Activated T-helper 1 cell treated with anti-CD3 and anti-CD28 coated beads, Interleukin-12 subunit alpha, Interleukin-12 subunit beta, Interleukin-2, Interleukin-4 antibody, amounts not matched to agents 30 ng/mL and 10 ng/mL and 1 ng/mL, durations not matched to agents 14 hours and 24 hours and 36 hours (primary cell): ENCODE results near the gene POTEH. TPM values are rescaled to one million over a fixed set of nuclear protein-coding genes. Genes with fewer than 3 reads are reported as not detected.
"Not testable (repeated sequence)": the region's sequence is repeated elsewhere in the genome, so short reads cannot be mapped to it uniquely, and the experiment has no call there.

Source experiments
- DNase-seq: peaks from one replicate; pipeline ENCODE4 v3.0.0; 2021; ENCODE audit warnings: low spot score
- H3K27ac Mint-ChIP-seq: one replicate; pipeline ENCODE4 v1.8.0; 2021; ENCODE audit warnings: mild to moderate bottlenecking, mixed read lengths
- H3K27me3 Mint-ChIP-seq: one replicate; pipeline ENCODE4 v1.8.0; 2022; ENCODE audit warnings: mild to moderate bottlenecking, moderate library complexity, mixed read lengths; ENCODE audit not compliant: insufficient read depth
- H3K36me3 Mint-ChIP-seq: one replicate; pipeline ENCODE4 v1.8.0; 2021; ENCODE audit warnings: low read depth, mixed read lengths
- H3K4me1 Mint-ChIP-seq: one replicate; pipeline ENCODE4 v1.8.0; 2021; ENCODE audit warnings: low read depth, mixed read lengths
- H3K4me3 Mint-ChIP-seq: one replicate; pipeline ENCODE4 v1.8.0; 2021; ENCODE audit warnings: mild to moderate bottlenecking, moderate library complexity, mixed read lengths
- H3K9me3 Mint-ChIP-seq: one replicate; pipeline ENCODE4 v1.8.0; 2021; ENCODE audit warnings: mixed read lengths
- intact Hi-C: fragments of 100-400 bp; cut with micrococcal nuclease; formaldehyde crosslinking; loops from one replicate; pipeline ENCODE4 v1.15.1; 2024
- total RNA-seq: library from RNA; stranded (reverse); gene quantifications from 2 replicates; pipeline ENCODE4 v1.2.3, GENCODE V29; 2022

POTEH gene
- not detected in 2 replicates for total RNA-seq

- H3K9me3 Mint-ChIP-seq, H3K36me3 Mint-ChIP-seq, H3K4me3 Mint-ChIP-seq, H3K27ac Mint-ChIP-seq, intact Hi-C loops, DNase-seq, H3K27me3 Mint-ChIP-seq, H3K4me1 Mint-ChIP-seq: not testable (repeated sequence)
Observed at GRCh38 chr22:15689749-15690125, at the start of gene POTEH. Gene POTEH, plus strand, starts transcription at chr22:15690026. Its CDS starts 52 bp downstream, at chr22:15690078.

GRCh38 chr22:15642288-15642861, 47.5 kb upstream of the POTEH start:
- H3K36me3 Mint-ChIP-seq, H3K4me3 Mint-ChIP-seq, intact Hi-C loops, H3K4me1 Mint-ChIP-seq, H3K27ac Mint-ChIP-seq, DNase-seq, H3K27me3 Mint-ChIP-seq, H3K9me3 Mint-ChIP-seq: not testable (repeated sequence)

GRCh38 chr22:15651954-15652353, 37.9 kb upstream of the POTEH start:
- not testable (repeated sequence) for H3K27me3 Mint-ChIP-seq, H3K36me3 Mint-ChIP-seq

GRCh38 chr22:15652738-15653137, 37.1 kb upstream of the POTEH start:
- H3K27ac Mint-ChIP-seq, H3K36me3 Mint-ChIP-seq, H3K4me3 Mint-ChIP-seq, H3K27me3 Mint-ChIP-seq, intact Hi-C loops, H3K4me1 Mint-ChIP-seq, H3K9me3 Mint-ChIP-seq, DNase-seq: not testable (repeated sequence)

More at GRCh38 chr22:15651954-15652353, 37.9 kb upstream of the POTEH start:
- H3K4me3 Mint-ChIP-seq, H3K4me1 Mint-ChIP-seq, H3K9me3 Mint-ChIP-seq, H3K27ac Mint-ChIP-seq, DNase-seq, intact Hi-C loops: not testable (repeated sequence)

- H3K36me3 Mint-ChIP-seq, H3K9me3 Mint-ChIP-seq, DNase-seq, intact Hi-C loops, H3K27me3 Mint-ChIP-seq, H3K4me3 Mint-ChIP-seq, H3K27ac Mint-ChIP-seq, H3K4me1 Mint-ChIP-seq: not testable (repeated sequence)
Observed at GRCh38 chr22:15653241-15653640, 36.6 kb upstream of the POTEH start.

- H3K27me3 Mint-ChIP-seq = not testable (repeated sequence)
Observed at GRCh38 chr22:15661102-15661501, 28.7 kb upstream of the POTEH start.

GRCh38 chr22:15664682-15665081, 25.1 kb upstream of the POTEH start:
- H3K9me3 Mint-ChIP-seq, H3K4me1 Mint-ChIP-seq, DNase-seq, H3K36me3 Mint-ChIP-seq, H3K4me3 Mint-ChIP-seq, H3K27me3 Mint-ChIP-seq, H3K27ac Mint-ChIP-seq, intact Hi-C loops: not testable (repeated sequence)

More at GRCh38 chr22:15661102-15661501, 28.7 kb upstream of the POTEH start:
- H3K36me3 Mint-ChIP-seq, DNase-seq, H3K27ac Mint-ChIP-seq, H3K4me3 Mint-ChIP-seq, H3K4me1 Mint-ChIP-seq, H3K9me3 Mint-ChIP-seq, intact Hi-C loops: not testable (repeated sequence)

GRCh38 chr22:15665478-15665877, 24.3 kb upstream of the POTEH start:
- H3K36me3 Mint-ChIP-seq, H3K9me3 Mint-ChIP-seq, H3K27me3 Mint-ChIP-seq, H3K4me3 Mint-ChIP-seq, H3K4me1 Mint-ChIP-seq, intact Hi-C loops, H3K27ac Mint-ChIP-seq, DNase-seq: not testable (repeated sequence)

GRCh38 chr22:15669430-15669829, 20.4 kb upstream of the POTEH start:
- H3K27ac Mint-ChIP-seq, H3K4me1 Mint-ChIP-seq, intact Hi-C loops, DNase-seq, H3K9me3 Mint-ChIP-seq, H3K36me3 Mint-ChIP-seq, H3K27me3 Mint-ChIP-seq, H3K4me3 Mint-ChIP-seq: not testable (repeated sequence)

- H3K4me1 Mint-ChIP-seq, H3K36me3 Mint-ChIP-seq, intact Hi-C loops, DNase-seq, H3K27me3 Mint-ChIP-seq, H3K27ac Mint-ChIP-seq, H3K9me3 Mint-ChIP-seq, H3K4me3 Mint-ChIP-seq: not testable (repeated sequence)
Observed at GRCh38 chr22:15679702-15680101, 10.1 kb upstream of the POTEH start.

GRCh38 chr22:15684115-15684514, 5.7 kb upstream of the POTEH start:
- H3K27ac Mint-ChIP-seq, DNase-seq, intact Hi-C loops, H3K27me3 Mint-ChIP-seq, H3K4me3 Mint-ChIP-seq, H3K9me3 Mint-ChIP-seq, H3K36me3 Mint-ChIP-seq, H3K4me1 Mint-ChIP-seq: not testable (repeated sequence)

GRCh38 chr22:15684695-15685094, 5.1 kb upstream of the POTEH start:
- H3K36me3 Mint-ChIP-seq, H3K27ac Mint-ChIP-seq, H3K4me3 Mint-ChIP-seq, H3K9me3 Mint-ChIP-seq, H3K4me1 Mint-ChIP-seq, H3K27me3 Mint-ChIP-seq, DNase-seq, intact Hi-C loops: not testable (repeated sequence)

- intact Hi-C loops, H3K4me1 Mint-ChIP-seq, H3K27me3 Mint-ChIP-seq, H3K36me3 Mint-ChIP-seq, H3K27ac Mint-ChIP-seq, DNase-seq, H3K4me3 Mint-ChIP-seq, H3K9me3 Mint-ChIP-seq: not testable (repeated sequence)
Observed at GRCh38 chr22:15685641-15686040, 4.2 kb upstream of the POTEH start.

- H3K27me3 Mint-ChIP-seq, H3K36me3 Mint-ChIP-seq, intact Hi-C loops, H3K4me1 Mint-ChIP-seq, H3K27ac Mint-ChIP-seq, H3K9me3 Mint-ChIP-seq, H3K4me3 Mint-ChIP-seq, DNase-seq: not testable (repeated sequence)
Observed at GRCh38 chr22:15687086-15687485, 2.7 kb upstream of the POTEH start.
